Fibroblast of lung (primary cell): ENCODE measurements around the gene THBS1. TPM values are rescaled to one million over a fixed set of nuclear protein-coding genes. Genes with fewer than 3 reads are reported as not detected.

Source experiments
- DNase-seq, 2 donors: peaks; one replicate each; pipeline versions ENCODE4 v3.0.0 to v3.0.0-alpha.2; 2010; ENCODE audit warnings: low read depth in 2 of 2
- H2AFZ ChIP-seq: 2 replicates; pipeline ENCODE4 v1.5.1; 2012; ENCODE audit warnings: low read length, control low read depth, inconsistent platforms
- H3K27ac ChIP-seq: 2 replicates; pipeline ENCODE4 v1.5.1; 2011; ENCODE audit warnings: low read length, control low read depth; ENCODE audit not compliant: insufficient read depth
- H3K27me3 ChIP-seq: 2 replicates; pipeline ENCODE4 v1.5.1; 2011; ENCODE audit warnings: mild to moderate bottlenecking, low read length; ENCODE audit not compliant: control insufficient read depth, insufficient read depth
- H3K36me3 ChIP-seq: 2 replicates; pipeline ENCODE4 v1.5.1; 2011; ENCODE audit warnings: low read length; ENCODE audit not compliant: control insufficient read depth, insufficient read depth
- H3K4me1 ChIP-seq: 2 replicates; pipeline ENCODE4 v1.5.1; 2011; ENCODE audit warnings: low read length; ENCODE audit not compliant: control insufficient read depth, insufficient read depth; ENCODE audit errors: extremely low read depth
- H3K4me2 ChIP-seq: 2 replicates; pipeline ENCODE4 v1.5.1; 2011; ENCODE audit warnings: low read length, control low read depth; ENCODE audit not compliant: insufficient read depth; ENCODE audit errors: extremely low read depth
- H3K4me3 ChIP-seq, 4 experiments: fragments of 200-600 bp in 1 of 4; sonication (generic) in 1 of 4; replicated peaks in 1 of 4; 2 replicates each; pipeline ENCODE4 v1.5.1; 2011 to 2016; ENCODE audit warnings: low read length in 4 of 4, low read depth in 3 of 4, mild to moderate bottlenecking in 3 of 4, control low read depth in 2 of 4, inconsistent platforms in 1 of 4, mixed read lengths in 1 of 4; ENCODE audit not compliant: insufficient read depth in 1 of 4; ENCODE audit errors: control extremely low read depth in 1 of 4
- H3K79me2 ChIP-seq: 2 replicates; pipeline ENCODE4 v1.5.1; 2012; ENCODE audit warnings: mild to moderate bottlenecking, low read length, inconsistent platforms; ENCODE audit not compliant: control insufficient read depth, insufficient read depth
- H3K9ac ChIP-seq: 2 replicates; pipeline ENCODE4 v1.5.1; 2011; ENCODE audit warnings: mild to moderate bottlenecking, low read length, control low read depth; ENCODE audit not compliant: insufficient read depth
- H3K9me3 ChIP-seq: 2 replicates; pipeline ENCODE4 v1.5.1; 2012; ENCODE audit warnings: low read depth, low read length; ENCODE audit not compliant: control insufficient read depth, insufficient read depth
- H4K20me1 ChIP-seq: 2 replicates; pipeline ENCODE4 v1.5.1; 2011; ENCODE audit warnings: low read length; ENCODE audit not compliant: control insufficient read depth, insufficient read depth; ENCODE audit errors: extremely low read depth
- CTCF ChIP-seq, 2 donors: IDR thresholded peaks in 1 of 2; conservative IDR thresholded peaks in 1 of 2; 1 replicate in 1 of 2; 2 replicates in 1 of 2; pipeline ENCODE4 v1.5.1; 2011 to 2012; ENCODE audit warnings: low read length in 2 of 2, control low read depth in 1 of 2, inconsistent platforms in 1 of 2, low read depth in 1 of 2, mild to moderate bottlenecking in 1 of 2
- EZH2 ChIP-seq: IDR thresholded peaks from 2 replicates; pipeline ENCODE4 v1.5.1; 2012; ENCODE audit warnings: low read length, control low read depth, mild to moderate bottlenecking; ENCODE audit errors: missing control alignments
- polyA plus RNA-seq, 2 donors: library from polyadenylated mRNA; depleted of rRNA in 1 of 2; stranded (reverse) in 1 of 2; unstranded in 1 of 2; fragments of >200 nt; gene quantifications; 2 replicates each; pipeline ENCODE4 v1.2.1, GENCODE V29; 2011 to 2012; ENCODE audit warnings: missing spikeins in 1 of 2
- total RNA-seq: library from RNA; depleted of rRNA; stranded (reverse); fragments of >200 nt; gene quantifications from 2 replicates; pipeline ENCODE4 v1.2.1, GENCODE V29; 2014

THBS1 gene
- total and polyA plus RNA-seq, 2 donors (not counting 1 experiment from before 2014, with no cell fraction given): 1,512 to 1,745 TPM

GRCh38 chr15:39585871-39586301, 5.0 kb downstream of the THBS1 start:
- Histone ChIP-seq H4K20me1 (peaks cover 10% of the 10 kb centered on the region), H3K4me2 (peak overlapping the region; percentile 86), H3K9ac (peak overlapping the region; percentile 5), H3K36me3 (peaks cover 53% of the 10 kb centered on the region), H3K27ac (peak overlapping the region; percentile 37), H3K4me1 (peaks cover 9% of the 10 kb centered on the region), H3K27me3 (no peaks in the 10 kb centered on the region), H3K9me3 (no peaks in the 10 kb centered on the region), H2AFZ (no peak overlapping the region), H3K4me3 (peak overlapping the region in 3 of 4 experiments; percentile 5 to 96 (median 10)), H3K79me2 (peaks cover 74% of the 10 kb centered on the region)
- TF ChIP-seq CTCF (conservative IDR thresholded peaks at IDR 0.05 in 1 of 2, IDR thresholded peaks at IDR 0.05 in 1 of 2; ENCODE audit: low read depth in 1 of 2, low read length in 2 of 2): no peak
- no peak for TF ChIP-seq EZH2
- DNase-seq: no peak

GRCh38 chr15:39586387-39587095, 5.7 kb downstream of the THBS1 start:
- Histone ChIP-seq H3K79me2 (peaks cover 68% of the 10 kb centered on the region), H3K36me3 (peaks cover 59% of the 10 kb centered on the region), H3K4me1 (peaks cover 9% of the 10 kb centered on the region), H3K4me3 (peak overlapping the region in 1 of 4 experiments; percentile 96), H3K4me2 (peak overlapping the region; percentile 86), H4K20me1 (peaks cover 13% of the 10 kb centered on the region), H2AFZ (no peak overlapping the region), H3K9ac (no peak overlapping the region), H3K27ac (peak overlapping the region; percentile 37), H3K9me3 (no peaks in the 10 kb centered on the region), H3K27me3 (no peaks in the 10 kb centered on the region)
- TF ChIP-seq EZH2: no peak
- TF ChIP-seq CTCF (conservative IDR thresholded peaks at IDR 0.05 in 1 of 2, IDR thresholded peaks at IDR 0.05 in 1 of 2; ENCODE audit: low read depth in 1 of 2, low read length in 2 of 2): no peak
- DNase-seq: peak; percentile 70 to 82

GRCh38 chr15:39587096-39587721, 6.3 kb downstream of the THBS1 start:
- Histone ChIP-seq H3K4me2 (no peak overlapping the region), H3K4me1 (peaks cover 9% of the 10 kb centered on the region), H4K20me1 (peaks cover 13% of the 10 kb centered on the region), H3K36me3 (peaks cover 54% of the 10 kb centered on the region), H3K9ac (peak overlapping the region; percentile 17), H3K27me3 (no peaks in the 10 kb centered on the region), H3K27ac (peak overlapping the region; percentile 17), H3K9me3 (no peaks in the 10 kb centered on the region), H2AFZ (no peak overlapping the region), H3K79me2 (peaks cover 61% of the 10 kb centered on the region), H3K4me3 (peak overlapping the region in 1 of 4 experiments; percentile 96)
- peak; percentile 15 to 23 for DNase-seq
- TF ChIP-seq EZH2 (no peak), CTCF (conservative IDR thresholded peaks at IDR 0.05 in 1 of 2, IDR thresholded peaks at IDR 0.05 in 1 of 2; ENCODE audit: low read depth in 1 of 2, low read length in 2 of 2) (no peak)
